ENCODE results near the gene MCF2. TPM values are rescaled to one million over a fixed set of nuclear protein-coding genes. Genes with fewer than 3 reads are reported as not detected.

MCF2 gene
- total RNA-seq, 1 donor from 2014 or later = not detected

DNA sequence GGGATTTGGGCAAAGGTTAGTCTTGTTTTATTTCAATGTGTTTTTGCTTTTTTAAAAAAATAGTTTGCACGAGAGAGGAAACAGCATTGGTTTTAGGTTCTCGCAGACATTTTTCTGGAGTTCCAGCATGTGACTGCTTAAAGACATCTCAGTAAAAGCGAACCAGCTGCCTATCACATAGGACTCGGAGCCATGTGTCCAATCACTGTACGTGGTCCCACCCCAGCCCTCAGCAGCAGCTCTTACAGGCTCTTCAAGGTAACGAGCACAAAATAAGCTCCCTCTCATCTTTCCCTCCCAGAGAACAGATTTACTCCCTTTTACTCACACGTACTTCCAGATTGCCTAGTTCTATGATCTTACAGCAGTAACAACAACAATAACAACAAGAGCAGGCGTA lies 68.7 kb downstream of the MCF2 start:
- no peak for DNase-seq (ENCODE audit: low spot score)

DNA sequence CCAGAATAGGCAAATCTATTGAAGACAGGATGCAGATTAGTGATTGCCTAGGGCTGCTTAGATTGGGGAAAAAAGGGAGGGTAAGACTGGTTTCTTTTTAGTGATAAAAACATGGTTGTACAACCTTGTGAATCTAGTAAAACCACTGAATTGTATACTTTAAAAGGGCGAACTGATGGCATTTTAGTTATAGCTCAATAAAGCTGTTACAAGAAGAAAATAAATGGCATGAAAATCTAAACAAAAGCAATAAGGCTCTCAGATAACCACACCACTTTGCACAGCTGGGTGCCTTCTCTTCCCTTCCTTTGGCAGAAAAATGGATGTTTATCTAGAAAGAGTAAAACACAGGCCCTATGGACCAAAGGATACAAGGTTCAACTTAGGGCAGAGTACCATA lies 107.9 kb downstream of the MCF2 start:
- no peak for DNase-seq (ENCODE audit: low spot score)

DNA sequence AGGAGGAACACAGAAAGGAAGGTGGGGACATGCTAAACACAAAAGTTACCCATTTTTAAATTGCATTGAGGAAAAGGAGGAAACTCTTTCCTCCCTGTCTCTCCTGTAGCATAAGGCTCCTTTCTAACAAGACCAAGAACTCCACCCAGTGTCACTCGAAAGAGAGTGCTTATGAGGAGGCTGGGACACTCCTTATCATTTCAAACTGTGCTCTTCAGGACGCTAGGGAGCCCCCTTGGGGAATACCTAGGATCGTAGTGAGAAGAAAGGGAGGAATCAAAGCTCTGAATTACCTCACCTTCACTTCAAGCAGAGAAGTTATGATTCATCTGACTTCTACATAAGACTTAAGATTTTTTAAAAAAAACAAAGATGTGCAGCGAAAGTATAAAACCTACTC lies 111.9 kb downstream of the MCF2 start:
- DNase-seq (ENCODE audit: low spot score) = no peak

DNA sequence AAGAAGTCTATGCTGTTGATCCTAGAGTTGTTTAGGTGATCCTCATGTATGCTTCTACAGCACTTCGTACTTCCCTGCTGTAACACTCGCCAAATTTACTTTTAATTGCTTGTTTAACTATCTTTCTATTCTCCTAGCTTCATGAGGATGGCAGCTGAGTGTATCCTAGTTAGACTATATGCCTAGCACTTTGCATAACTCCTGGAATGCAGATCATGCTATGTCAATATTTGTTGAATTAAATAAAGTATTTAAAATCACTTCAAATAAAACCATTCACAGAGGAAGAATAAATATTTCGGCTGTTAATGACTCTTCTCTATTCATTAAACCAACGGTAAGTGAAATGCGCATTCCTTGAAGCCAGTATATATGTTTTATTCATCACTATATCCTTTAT lies 122.4 kb downstream of the MCF2 start:
- no peak for DNase-seq (ENCODE audit: low spot score)

DNA sequence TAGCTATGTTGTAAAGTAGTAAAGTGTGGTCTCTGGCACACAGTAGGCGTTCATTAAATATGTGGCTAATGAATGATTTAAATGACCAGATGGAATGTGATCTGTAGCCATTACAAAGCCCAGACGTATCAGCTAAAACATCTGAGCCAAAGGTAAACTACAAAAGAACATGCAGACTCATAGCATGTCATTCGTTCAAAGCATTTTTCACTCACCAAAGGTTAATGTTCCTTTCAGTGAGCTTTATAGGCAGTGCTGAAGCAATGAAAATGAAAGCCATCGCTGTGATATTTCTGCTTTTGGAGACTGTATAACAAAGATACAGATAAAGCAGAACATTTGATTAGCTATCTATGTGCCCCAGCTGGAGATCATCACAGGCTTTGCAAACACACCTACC lies 126.9 kb downstream of the MCF2 start:
- no peak for DNase-seq (ENCODE audit: low spot score)

DNA sequence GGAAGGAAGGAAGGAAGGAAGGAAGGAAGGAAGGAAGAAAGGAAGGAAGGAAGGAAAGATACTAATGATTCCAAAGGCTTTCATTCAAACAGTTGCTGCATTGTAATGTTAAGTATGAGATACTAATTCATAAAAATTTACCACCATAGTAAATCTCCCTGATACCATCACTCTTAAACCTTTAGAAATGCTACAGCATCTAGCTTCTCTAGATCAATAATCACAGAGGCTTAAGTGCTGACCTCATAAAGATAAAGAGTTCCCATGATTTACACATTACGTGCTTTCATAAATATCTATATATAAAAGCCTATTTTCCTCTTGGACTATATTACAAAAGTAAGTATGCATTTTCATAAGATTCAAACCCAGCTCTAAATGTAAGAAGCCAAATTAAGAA lies 141.0 kb downstream of the MCF2 start:
- DNase-seq (ENCODE audit: low spot score) = no peak

DNA sequence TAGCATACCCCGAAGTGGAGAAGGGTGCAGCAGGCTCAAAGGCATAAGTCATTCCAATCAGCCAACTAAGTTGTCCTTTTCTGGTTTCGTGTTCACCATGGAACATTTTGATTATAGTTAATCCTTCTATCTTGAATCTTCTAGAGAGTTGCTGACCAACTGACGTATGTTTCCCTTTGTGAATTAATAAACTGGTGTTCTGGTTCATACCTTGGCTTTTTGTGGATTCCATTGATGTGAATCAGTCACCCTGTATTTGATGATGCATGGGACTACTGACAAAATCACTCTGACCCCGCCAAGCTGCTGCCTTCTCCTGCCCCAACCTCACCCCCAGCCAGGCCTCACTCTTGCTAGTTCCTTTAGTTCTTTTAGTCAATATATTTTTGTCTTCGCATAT lies 144.7 kb downstream of the MCF2 start:
- no peak for DNase-seq (ENCODE audit: low spot score)

DNA sequence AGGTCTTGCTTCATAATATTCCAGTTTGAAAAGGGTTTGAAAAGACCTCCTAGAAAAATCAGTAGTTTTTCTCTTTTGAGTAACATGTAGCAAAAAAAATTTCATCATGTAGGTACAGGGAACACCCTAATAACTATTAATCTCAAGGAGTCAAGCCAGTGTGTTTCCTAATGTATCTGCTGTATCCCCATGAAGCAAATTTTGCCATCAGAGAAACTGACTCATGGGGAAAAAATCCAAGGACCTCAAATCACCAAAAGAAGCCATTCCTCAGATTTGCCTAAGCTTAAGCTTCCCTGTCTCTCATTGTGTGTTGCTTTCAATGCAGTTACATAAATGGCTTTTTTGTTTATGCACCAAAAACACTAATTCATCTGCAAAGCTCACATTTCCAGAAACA lies 147.7 kb downstream of the MCF2 start:
- DNase-seq (ENCODE audit: low spot score) = no peak

DNA sequence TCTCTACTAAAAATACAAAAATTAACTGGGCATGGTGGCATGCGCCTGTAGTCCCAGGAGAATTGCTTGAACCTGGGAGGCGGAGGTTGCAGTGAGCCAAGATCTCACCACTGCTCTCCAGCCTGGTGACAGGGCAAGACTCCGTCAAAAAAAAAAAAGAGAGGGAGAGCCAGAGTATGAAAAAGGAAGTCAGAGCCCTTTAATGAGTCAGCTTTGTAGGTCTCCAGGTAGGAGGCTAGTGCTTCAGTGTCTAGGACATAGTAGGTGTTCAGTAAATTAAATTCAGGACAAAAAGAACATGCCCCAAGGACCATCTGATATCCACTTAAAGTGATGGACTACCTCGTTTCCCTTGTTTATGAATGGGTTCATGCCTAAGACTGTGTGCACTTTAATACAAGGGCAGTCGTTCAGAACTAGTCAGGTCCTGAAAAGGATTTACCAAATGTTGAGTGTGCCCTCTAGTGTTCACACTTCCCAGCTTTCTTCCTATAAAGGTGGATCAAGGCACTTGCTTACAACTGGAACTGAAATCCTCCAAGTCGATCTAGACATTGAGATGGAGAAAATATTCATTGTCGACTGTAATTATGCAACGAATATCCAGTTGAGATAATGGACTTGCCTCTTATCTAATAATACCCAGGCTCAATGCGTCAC lies 148.5 kb downstream of the MCF2 start:
- no peak for DNase-seq (ENCODE audit: low spot score)

DNA sequence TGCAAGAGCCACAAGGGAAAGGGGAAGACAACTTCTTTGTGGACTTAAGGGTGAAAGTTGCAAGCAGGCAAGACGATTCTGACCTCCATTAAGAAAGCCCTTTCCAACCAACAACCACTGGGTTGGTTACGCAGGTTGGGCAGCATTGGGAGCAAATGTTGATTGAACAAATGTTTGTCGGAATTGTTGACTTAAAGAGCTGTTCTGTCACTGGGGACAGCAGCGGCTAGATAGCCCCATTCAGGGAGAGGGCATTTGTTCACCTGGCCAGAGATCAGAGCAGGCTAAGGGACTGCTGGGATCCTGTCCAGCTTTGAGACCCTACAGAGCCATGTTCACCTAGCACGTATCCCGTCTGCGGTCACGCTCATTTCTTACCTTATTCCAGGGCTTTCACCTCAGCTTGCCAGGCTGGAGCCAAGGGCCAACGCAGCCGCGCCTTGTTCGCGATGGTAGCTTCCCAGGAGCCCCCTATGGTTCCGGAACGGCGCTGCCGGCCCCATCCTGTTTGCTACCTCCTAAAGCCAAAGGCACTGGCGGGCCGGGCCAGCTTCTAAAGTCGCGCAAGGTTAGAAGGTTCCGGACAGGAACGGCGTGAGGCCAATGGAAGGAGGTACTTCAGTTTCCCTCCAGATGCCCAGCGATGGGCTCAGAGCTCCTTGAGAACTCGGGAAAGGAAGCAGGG lies 152.8 kb downstream of the MCF2 start:
- no peak for DNase-seq (ENCODE audit: low spot score)

DNA sequence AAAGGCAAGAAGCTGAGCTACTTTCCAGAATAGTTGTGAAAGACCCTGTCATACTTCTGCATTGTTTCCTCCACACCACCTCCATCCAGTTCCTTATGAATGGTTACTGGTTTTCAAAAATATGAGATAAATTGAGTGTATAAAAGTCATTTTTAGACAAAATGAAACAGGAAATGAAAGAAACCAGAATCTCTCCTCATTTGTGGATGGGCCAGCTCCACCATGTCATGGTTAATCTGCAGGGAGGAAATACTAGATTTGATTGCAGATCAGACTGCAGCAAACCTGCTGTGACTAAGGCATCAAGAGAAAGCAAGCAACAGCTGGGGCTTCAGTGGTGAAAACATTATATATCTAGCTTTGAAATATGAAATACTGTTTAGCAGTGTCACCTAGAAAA lies 153.6 kb downstream of the MCF2 start:
- no peak for DNase-seq (ENCODE audit: low spot score)

DNA sequence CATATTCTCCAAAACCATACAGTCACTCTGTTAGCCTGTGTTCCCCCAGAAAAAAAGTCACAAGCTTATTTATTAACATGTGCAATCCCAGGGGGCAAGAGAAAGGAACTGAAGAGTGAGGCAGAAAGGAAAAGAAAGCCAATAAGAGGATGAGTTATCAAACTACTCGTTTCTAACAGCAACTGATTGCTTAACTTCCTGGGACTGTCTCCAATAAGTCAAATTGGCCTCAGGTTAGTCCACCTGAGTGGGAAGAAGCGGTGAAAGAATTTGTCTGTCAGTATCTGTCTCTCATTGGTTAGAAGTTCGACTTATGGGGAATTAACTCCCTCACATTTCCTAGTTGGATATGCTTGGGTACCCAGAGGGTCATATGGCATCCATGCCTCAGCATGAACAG lies 163.4 kb downstream of the MCF2 start:
- DNase-seq (ENCODE audit: low spot score) = no peak

DNA sequence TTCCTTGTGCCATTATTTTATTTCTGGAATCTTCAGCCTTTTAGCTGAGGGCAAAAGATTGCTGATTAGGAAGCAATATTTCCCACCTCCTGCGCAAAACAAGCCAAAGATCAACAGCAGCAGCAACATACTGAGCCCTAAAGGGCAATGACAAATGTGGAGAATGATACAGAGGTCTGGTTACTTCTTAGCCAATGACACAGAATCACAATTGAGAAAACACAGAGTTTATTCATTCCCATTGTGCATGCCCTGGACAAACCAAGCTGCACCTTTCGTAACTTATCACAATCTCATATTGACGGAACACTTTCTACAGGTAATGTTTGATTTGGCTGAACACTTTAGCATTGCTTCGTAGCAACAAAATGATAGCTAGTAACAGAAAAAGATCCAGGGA lies 164.0 kb downstream of the MCF2 start:
- DNase-seq (ENCODE audit: low spot score) = no peak

DNA sequence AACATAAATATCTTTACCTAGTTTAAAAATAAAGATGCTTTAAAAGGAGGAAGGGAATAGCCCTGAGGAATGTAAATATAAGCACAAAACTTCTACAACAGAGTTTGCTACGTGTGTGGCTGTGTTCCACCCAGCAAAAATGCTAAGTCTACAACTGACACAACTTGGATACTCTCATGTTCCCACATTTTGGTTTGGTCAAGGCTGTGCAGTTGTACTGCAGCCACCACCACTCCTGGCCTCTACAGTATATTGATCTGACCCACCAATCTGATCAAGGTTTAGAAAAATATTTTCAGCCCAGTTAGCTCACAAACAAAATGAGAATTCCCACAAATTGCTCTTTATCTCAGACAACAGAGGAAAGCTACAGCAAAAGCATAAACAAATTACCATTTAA lies 165.3 kb downstream of the MCF2 start:
- DNase-seq (ENCODE audit: low spot score) = no peak

DNA sequence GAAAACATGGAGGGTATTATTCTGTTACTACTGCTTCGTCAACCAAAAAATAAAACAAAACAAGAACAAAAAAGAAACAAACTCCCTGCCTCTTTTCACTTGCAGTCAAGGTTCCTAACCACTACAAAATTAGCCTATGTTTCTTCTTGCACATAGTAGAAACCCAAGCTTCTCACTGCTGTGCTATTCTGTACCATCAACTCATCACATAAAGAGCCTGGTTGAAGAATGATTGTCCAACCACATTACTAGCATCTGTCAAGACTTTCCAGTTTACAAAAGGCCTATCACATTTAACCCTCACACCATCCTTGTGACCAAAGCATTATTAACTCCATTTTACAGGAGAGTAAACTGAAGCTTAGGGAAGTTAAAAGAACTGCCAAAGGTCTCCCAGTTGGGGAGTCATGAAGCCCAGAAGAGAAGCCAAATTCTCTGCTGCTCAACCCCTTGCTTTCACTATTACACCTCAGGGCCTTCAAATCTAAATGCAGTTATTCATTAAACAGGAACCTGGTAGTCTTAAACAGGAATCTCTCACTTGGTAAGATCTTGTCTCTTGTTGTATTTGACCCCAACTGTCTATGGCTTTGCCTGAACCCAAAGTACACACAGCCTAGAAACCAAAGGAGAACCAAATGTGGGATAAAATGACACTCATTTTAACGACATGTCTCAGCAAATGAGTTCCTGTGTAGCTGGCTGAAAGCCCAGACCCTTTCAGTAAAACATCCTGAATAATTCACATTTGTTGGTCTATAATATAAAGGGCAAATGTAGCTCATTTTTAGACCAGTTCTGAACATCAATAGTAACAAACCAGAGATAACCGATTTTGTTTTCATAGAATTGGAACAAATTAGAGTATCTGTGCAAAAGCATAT lies 168.8 kb downstream of the MCF2 start:
- DNase-seq (ENCODE audit: low spot score) = no peak

DNA sequence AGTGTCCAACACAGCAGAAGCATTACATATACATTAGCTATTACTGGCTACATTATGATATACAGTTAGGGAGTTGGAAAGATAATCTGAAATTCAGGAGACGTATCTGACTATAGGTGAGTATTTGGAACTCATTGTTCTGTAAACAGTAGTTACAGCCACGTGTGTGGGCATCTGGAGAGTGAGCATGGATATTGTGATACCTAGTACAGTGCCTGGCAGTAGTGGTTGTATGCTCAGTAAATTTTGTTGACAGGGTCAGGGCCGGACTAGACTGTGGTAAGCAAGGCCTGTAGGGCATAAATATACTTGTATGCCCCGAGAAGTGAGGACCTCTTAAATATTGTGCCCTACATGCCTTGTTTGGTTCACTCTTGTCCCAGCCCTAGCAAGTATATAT lies 174.5 kb downstream of the MCF2 start:
- no peak for DNase-seq (ENCODE audit: low spot score)

DNA sequence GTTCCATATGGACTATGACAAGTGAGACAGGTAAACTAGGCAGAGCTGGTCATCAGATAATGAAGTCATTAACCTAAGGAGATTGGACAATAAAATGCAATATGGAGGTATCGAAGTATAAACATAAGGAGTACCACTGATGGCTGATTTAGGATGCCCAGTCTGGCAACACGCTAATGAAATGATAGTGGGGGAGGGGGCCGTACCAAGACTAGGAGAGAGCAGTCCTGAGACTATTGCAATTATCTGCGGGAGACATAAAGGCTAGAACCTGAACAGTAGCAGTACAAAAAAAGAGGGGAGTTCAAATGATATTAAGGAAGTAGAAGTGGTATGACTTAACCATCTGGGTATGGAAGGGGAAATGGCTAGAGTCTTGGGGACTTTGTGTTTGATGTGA lies 175.1 kb downstream of the MCF2 start:
- no peak for DNase-seq (ENCODE audit: low spot score)

Other genes with a start within 250 kb of the MCF2 start
- not detected for gene F9, start 177.4 kb downstream of the MCF2 start, total RNA-seq
- 20.0 TPM for gene ATP11C, start 224.9 kb upstream of the MCF2 start, total RNA-seq

Data from mesenteric fat pad (tissue), 1 donor.